HFFc6 (cell line): ENCODE results near the gene C4orf51. TPM values are rescaled to one million over a fixed set of nuclear protein-coding genes. Genes with fewer than 3 reads are reported as not detected.

ENCODE experiments used
- DNase-seq: peaks from one replicate; pipeline ENCODE4 v3.0.0-alpha.2; 2018
- H3K27ac Mint-ChIP-seq: 2 replicates; pipeline ENCODE4 v1.8.0; 2020; ENCODE audit warnings: mild to moderate bottlenecking, mixed read lengths
- H3K27me3 Mint-ChIP-seq: 2 replicates; pipeline ENCODE4 v1.8.0; 2021; ENCODE audit warnings: mild to moderate bottlenecking, moderate library complexity, mixed read lengths; ENCODE audit not compliant: insufficient read depth
- H3K36me3 Mint-ChIP-seq: 2 replicates; pipeline ENCODE4 v1.8.0; 2021; ENCODE audit warnings: low read depth, mixed read lengths
- H3K4me1 Mint-ChIP-seq: 2 replicates; pipeline ENCODE4 v1.8.0; 2020; ENCODE audit warnings: low read depth, mixed read lengths
- H3K4me3 Mint-ChIP-seq: 2 replicates; pipeline ENCODE4 v1.8.0; 2020; ENCODE audit warnings: mild to moderate bottlenecking, moderate library complexity, mixed read lengths
- H3K9me3 Mint-ChIP-seq: 2 replicates; pipeline ENCODE4 v1.8.0; 2020; ENCODE audit warnings: mild to moderate bottlenecking, mixed read lengths
- CTCF ChIP-seq: fragments of 200-600 bp; sonication (generic); IDR thresholded peaks from 2 replicates; pipeline ENCODE4 v1.5.0; 2021; ENCODE audit warnings: antibody characterized with exemption, mild to moderate bottlenecking
- total RNA-seq, 6 experiments: library from RNA; stranded (reverse); fragmentation: NEBNext Ultra II Directional; extraction: Animal tissue kit (Norgen Biotek cat#: 25700); gene quantifications; 2 replicates in 1 of 6; 3 replicates in 5 of 6; pipeline ENCODE4 v1.2.3, GENCODE V29; 2021

Gene C4orf51
- total RNA-seq, 6 experiments from 2014 or later: not detected

GRCh38 chr4:145694929-145695328 lies 15.0 kb downstream of the C4orf51 start:
- no peak for TF ChIP-seq CTCF
- Mint-ChIP-seq H3K36me3 (no peaks in the 10 kb centered on the region), H3K27me3 (peaks cover 4% of the 10 kb centered on the region; the same call in 1 of the 2 replicates), H3K4me1 (peaks cover 11% of the 10 kb centered on the region), H3K27ac (no peak overlapping the region), H3K4me3 (no peak overlapping the region), H3K9me3 (no peaks in the 10 kb centered on the region)
- DNase-seq: peak; percentile 3

GRCh38 chr4:145697332-145697731 lies 17.4 kb downstream of the C4orf51 start:
- no peak for TF ChIP-seq CTCF
- no peaks in the 10 kb centered on the region for H3K9me3 Mint-ChIP-seq

GRCh38 chr4:145698507-145698906 lies 18.6 kb downstream of the C4orf51 start:
- Mint-ChIP-seq H3K27ac (no peak overlapping the region), H3K4me1 (peaks cover 11% of the 10 kb centered on the region)
- TF ChIP-seq CTCF: no peak

More at GRCh38 chr4:145697332-145697731, 17.4 kb downstream of the C4orf51 start:
- no peak for DNase-seq
- Mint-ChIP-seq H3K4me1 (peaks cover 11% of the 10 kb centered on the region), H3K36me3 (no peaks in the 10 kb centered on the region), H3K4me3 (no peak overlapping the region), H3K27ac (no peak overlapping the region), H3K27me3 (peaks cover 6% of the 10 kb centered on the region; the same call in 1 of the 2 replicates)

GRCh38 chr4:145703850-145704497 lies 24.0 kb downstream of the C4orf51 start:
- no peaks in the 10 kb centered on the region for H3K36me3 Mint-ChIP-seq
- H3K9me3 Mint-ChIP-seq: no peaks in the 10 kb centered on the region
- no peak overlapping the region for H3K4me3 Mint-ChIP-seq
- no peak overlapping the region for H3K27ac Mint-ChIP-seq
- DNase-seq: no peak
- peaks cover 6% of the 10 kb centered on the region; the same call in 1 of the 2 replicates for H3K27me3 Mint-ChIP-seq
- peaks cover 7% of the 10 kb centered on the region for H3K4me1 Mint-ChIP-seq
- no peak for TF ChIP-seq CTCF

More at GRCh38 chr4:145698507-145698906, 18.6 kb downstream of the C4orf51 start:
- DNase-seq: no peak
- no peaks in the 10 kb centered on the region for H3K36me3 Mint-ChIP-seq
- H3K4me3 Mint-ChIP-seq: no peak overlapping the region
- H3K9me3 Mint-ChIP-seq: no peaks in the 10 kb centered on the region
- peaks cover 6% of the 10 kb centered on the region; the same call in 1 of the 2 replicates for H3K27me3 Mint-ChIP-seq

GRCh38 chr4:145709336-145709735 lies 29.4 kb downstream of the C4orf51 start:
- Mint-ChIP-seq H3K27ac (peak overlapping the region; percentile 59), H3K36me3 (peaks cover 9% of the 10 kb centered on the region; the same call in 1 of the 2 replicates), H3K4me1 (peaks cover 34% of the 10 kb centered on the region), H3K4me3 (no peak overlapping the region; the same call in 1 of the 2 replicates), H3K9me3 (no peaks in the 10 kb centered on the region; the same call in 1 of the 2 replicates), H3K27me3 (no peaks in the 10 kb centered on the region)
- no peak for TF ChIP-seq CTCF
- no peak for DNase-seq
